Cardiac atrium fibroblast (primary cell): ENCODE results near the gene LYPD8. TPM values are rescaled to one million over a fixed set of nuclear protein-coding genes. Genes with fewer than 3 reads are reported as not detected.

Experiments
- total RNA-seq: library from RNA; depleted of rRNA; stranded (reverse); fragments of >200 nt; gene quantifications from 2 replicates; pipeline ENCODE4 v1.2.3, GENCODE V29; 2015

Gene LYPD8
- not detected in 2 replicates for total RNA-seq

GRCh38 chr1:248755517-248755916 is at the start of gene LYPD8:
LYPD8 (minus strand) TSS chr1:248755759; CDS start chr1:248751081, 4,678 bp downstream.

GRCh38 chr1:248702714-248703113 is 52.8 kb downstream of the LYPD8 start, which contains the start of gene OR14I1:
OR14I1 (minus strand) TSS chr1:248702766.

Other genes starting within 250 kb of the LYPD8 start
- not detected in 2 replicates for gene OR2G6, start 247.7 kb downstream of the LYPD8 start, total RNA-seq
- not detected in 2 replicates for gene OR2T29, start 193.0 kb downstream of the LYPD8 start, total RNA-seq
- gene OR2T34, start 181.0 kb downstream of the LYPD8 start, total RNA-seq, result not detected in 2 replicates
- not detected in 2 replicates for gene OR2T10, start 158.1 kb downstream of the LYPD8 start, total RNA-seq
- gene OR2T11, start 120.7 kb downstream of the LYPD8 start, total RNA-seq, result not detected in 2 replicates
- gene OR2T35, start 110.5 kb downstream of the LYPD8 start, total RNA-seq, result not detected in 2 replicates
- not detected in 2 replicates for gene OR2T27, start 100.2 kb downstream of the LYPD8 start, total RNA-seq
- not detected in 2 replicates for gene OR14I1, start 53.0 kb downstream of the LYPD8 start, total RNA-seq
- 21.3 and 27.7 TPM in 2 replicates for gene SH3BP5L, start 70.2 kb upstream of the LYPD8 start, total RNA-seq
- gene ZNF672, start 82.5 kb upstream of the LYPD8 start, total RNA-seq, result 15.2 and 18.5 TPM in 2 replicates
- gene ZNF692, start 103.3 kb upstream of the LYPD8 start, total RNA-seq, result 16.8 and 19.9 TPM in 2 replicates
- gene PGBD2, start 150.5 kb upstream of the LYPD8 start, total RNA-seq, result 4.2 TPM in 2 replicates